Prostate gland (tissue), 2 donors: ENCODE data around the gene COL16A1.

Experiments used
- POLR2A ChIP-seq: fragments of 450-650 bp; IDR thresholded peaks from one replicate; pipeline ENCODE4 v1.6.1; 2016; ENCODE audit warnings: antibody characterized with exemption, mild to moderate bottlenecking
- POLR2AphosphoS5 ChIP-seq: sonication (generic); formaldehyde crosslinking; IDR thresholded peaks from one replicate; pipeline ENCODE4 v1.6.1; 2017; ENCODE audit warnings: antibody characterized with exemption
- TF ChIP-seq, protein P1 (sequence below), 4 experiments: fragments of 200-600 bp in 2 of 4; fragments of 450-650 bp in 2 of 4; sonication (generic) in 2 of 4; IDR thresholded peaks; 1 replicate in 3 of 4; 2 replicates in 1 of 4; pipeline ENCODE4 v1.5.1; 2016 to 2019; ENCODE audit warnings: antibody characterized with exemption in 4 of 4, mild to moderate bottlenecking in 2 of 4, moderate library complexity in 2 of 4

DNA sequence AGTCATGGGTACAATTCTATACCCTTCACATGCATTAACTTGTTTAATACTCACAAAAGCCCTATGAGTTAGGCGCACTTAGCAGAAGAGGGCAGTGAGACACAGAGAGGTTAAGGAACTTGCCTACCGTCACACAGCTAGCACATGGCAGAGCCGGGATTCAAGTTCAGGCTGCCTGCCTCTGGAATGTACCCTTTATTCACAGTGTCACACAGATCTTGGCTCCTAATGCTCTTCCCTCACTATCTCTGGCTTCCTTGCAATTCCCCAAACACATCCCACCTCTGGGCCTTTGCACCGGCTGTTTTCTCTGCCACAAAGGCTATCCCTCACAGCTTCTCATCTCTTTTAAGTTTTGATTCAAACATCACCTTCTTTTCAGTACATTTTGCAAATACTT is 25.1 kb downstream of the COL16A1 start:
- TF ChIP-seq, protein P1, sequence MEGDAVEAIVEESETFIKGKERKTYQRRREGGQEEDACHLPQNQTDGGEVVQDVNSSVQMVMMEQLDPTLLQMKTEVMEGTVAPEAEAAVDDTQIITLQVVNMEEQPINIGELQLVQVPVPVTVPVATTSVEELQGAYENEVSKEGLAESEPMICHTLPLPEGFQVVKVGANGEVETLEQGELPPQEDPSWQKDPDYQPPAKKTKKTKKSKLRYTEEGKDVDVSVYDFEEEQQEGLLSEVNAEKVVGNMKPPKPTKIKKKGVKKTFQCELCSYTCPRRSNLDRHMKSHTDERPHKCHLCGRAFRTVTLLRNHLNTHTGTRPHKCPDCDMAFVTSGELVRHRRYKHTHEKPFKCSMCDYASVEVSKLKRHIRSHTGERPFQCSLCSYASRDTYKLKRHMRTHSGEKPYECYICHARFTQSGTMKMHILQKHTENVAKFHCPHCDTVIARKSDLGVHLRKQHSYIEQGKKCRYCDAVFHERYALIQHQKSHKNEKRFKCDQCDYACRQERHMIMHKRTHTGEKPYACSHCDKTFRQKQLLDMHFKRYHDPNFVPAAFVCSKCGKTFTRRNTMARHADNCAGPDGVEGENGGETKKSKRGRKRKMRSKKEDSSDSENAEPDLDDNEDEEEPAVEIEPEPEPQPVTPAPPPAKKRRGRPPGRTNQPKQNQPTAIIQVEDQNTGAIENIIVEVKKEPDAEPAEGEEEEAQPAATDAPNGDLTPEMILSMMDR (IDR thresholded peaks at IDR 0.05) = no peak
- TF ChIP-seq POLR2A (no peak), POLR2AphosphoS5 (no peak)
